Coronary artery (tissue), 2 donors: ENCODE data around the gene VPS39.
"Not testable (repeated sequence)": the region's sequence is repeated elsewhere in the genome, so short reads cannot be mapped to it uniquely, and the experiment has no call there.

Experiments
- DNase-seq: peaks from one replicate; pipeline ENCODE4 v3.0.0-alpha.2; 2017; ENCODE audit warnings: low spot score
- H3K27ac ChIP-seq, 2 donors: fragments of 200-600 bp; sonication (generic); one replicate each; pipeline ENCODE4 v1.5.1; 2016 to 2019
- H3K4me3 ChIP-seq: fragments of 200-600 bp; sonication (generic); 2 replicates; pipeline ENCODE4 v1.5.1; 2016; ENCODE audit warnings: mild to moderate bottlenecking, moderate library complexity
- CTCF ChIP-seq: fragments of 200-600 bp; sonication (generic); IDR thresholded peaks from one replicate; pipeline ENCODE4 v1.5.1; 2019; ENCODE audit warnings: antibody characterized with exemption

The VPS39 gene

GRCh38 chr15:42231088-42231487 is 23.0 kb upstream of the VPS39 start:
- Histone ChIP-seq H3K27ac (no peak overlapping the region), H3K4me3 (no peak overlapping the region)
- TF ChIP-seq CTCF = no peak
- no peak for DNase-seq

GRCh38 chr15:42228981-42229380 is 20.9 kb upstream of the VPS39 start:
- H3K27ac ChIP-seq, H3K4me3 ChIP-seq, DNase-seq: not testable (repeated sequence)

GRCh38 chr15:42228036-42228435 is 19.9 kb upstream of the VPS39 start:
- Histone ChIP-seq H3K4me3 (no peak overlapping the region), H3K27ac (no peak overlapping the region)
- no peak for TF ChIP-seq CTCF
- no peak for DNase-seq

GRCh38 chr15:42226648-42227047 is 18.5 kb upstream of the VPS39 start:
- DNase-seq = no peak
- TF ChIP-seq CTCF = no peak

GRCh38 chr15:42220216-42220615 is 12.1 kb upstream of the VPS39 start:
- no peak for TF ChIP-seq CTCF
- DNase-seq = no peak
- Histone ChIP-seq H3K27ac (no peak overlapping the region), H3K4me3 (no peak overlapping the region)

More at GRCh38 chr15:42226648-42227047, 18.5 kb upstream of the VPS39 start:
- H3K4me3 ChIP-seq = no peak overlapping the region
- H3K27ac ChIP-seq = no peak overlapping the region

- Histone ChIP-seq H3K27ac (no peak overlapping the region), H3K4me3 (no peak overlapping the region)
- DNase-seq = no peak
- no peak for TF ChIP-seq CTCF
Observed at GRCh38 chr15:42218953-42219592, 11.0 kb upstream of the VPS39 start.

GRCh38 chr15:42217568-42217967 is 9.5 kb upstream of the VPS39 start:
- no peak for TF ChIP-seq CTCF
- Histone ChIP-seq H3K27ac (no peak overlapping the region), H3K4me3 (no peak overlapping the region)
- DNase-seq = no peak
